ENCODE data around the gene GSTT4. TPM values are rescaled to one million over a fixed set of nuclear protein-coding genes. Genes with fewer than 3 reads are reported as not detected.

The GSTT4 gene
- polyA plus RNA-seq, 1 donor from 2014 or later = not detected

GRCh38 chr22:24030186-24030702 lies 25.0 kb upstream of the GSTT4 start:
- Histone ChIP-seq H3K27me3 (ENCODE audit: insufficient read depth, low read depth, low read length) (no peaks in the 10 kb centered on the region), H3K9me3 (ENCODE audit: low read length) (no peaks in the 10 kb centered on the region), H4K20me1 (ENCODE audit: insufficient read depth) (no peaks in the 10 kb centered on the region), H3K9me2 (ENCODE audit: insufficient read depth, low read length) (no peaks in the 10 kb centered on the region), H3K27ac (ENCODE audit: low read length) (no peak overlapping the region), H3K36me3 (ENCODE audit: insufficient read depth, low read length) (no peaks in the 10 kb centered on the region), H3K9ac (ENCODE audit: low read length) (no peak overlapping the region), H3K4me3 (ENCODE audit: low read length) (no peak overlapping the region), H3K79me2 (replicated peaks; ENCODE audit: insufficient read depth, low read length) (peaks cover 20% of the 10 kb centered on the region), H3K4me2 (ENCODE audit: low read length) (no peak overlapping the region), H3F3A (ENCODE audit: insufficient read depth, low read length, poor library complexity, severe bottlenecking) (no peaks in the 10 kb centered on the region), H2AFZ (ENCODE audit: low read depth, low read length) (no peak overlapping the region)
- TF ChIP-seq, protein P1, sequence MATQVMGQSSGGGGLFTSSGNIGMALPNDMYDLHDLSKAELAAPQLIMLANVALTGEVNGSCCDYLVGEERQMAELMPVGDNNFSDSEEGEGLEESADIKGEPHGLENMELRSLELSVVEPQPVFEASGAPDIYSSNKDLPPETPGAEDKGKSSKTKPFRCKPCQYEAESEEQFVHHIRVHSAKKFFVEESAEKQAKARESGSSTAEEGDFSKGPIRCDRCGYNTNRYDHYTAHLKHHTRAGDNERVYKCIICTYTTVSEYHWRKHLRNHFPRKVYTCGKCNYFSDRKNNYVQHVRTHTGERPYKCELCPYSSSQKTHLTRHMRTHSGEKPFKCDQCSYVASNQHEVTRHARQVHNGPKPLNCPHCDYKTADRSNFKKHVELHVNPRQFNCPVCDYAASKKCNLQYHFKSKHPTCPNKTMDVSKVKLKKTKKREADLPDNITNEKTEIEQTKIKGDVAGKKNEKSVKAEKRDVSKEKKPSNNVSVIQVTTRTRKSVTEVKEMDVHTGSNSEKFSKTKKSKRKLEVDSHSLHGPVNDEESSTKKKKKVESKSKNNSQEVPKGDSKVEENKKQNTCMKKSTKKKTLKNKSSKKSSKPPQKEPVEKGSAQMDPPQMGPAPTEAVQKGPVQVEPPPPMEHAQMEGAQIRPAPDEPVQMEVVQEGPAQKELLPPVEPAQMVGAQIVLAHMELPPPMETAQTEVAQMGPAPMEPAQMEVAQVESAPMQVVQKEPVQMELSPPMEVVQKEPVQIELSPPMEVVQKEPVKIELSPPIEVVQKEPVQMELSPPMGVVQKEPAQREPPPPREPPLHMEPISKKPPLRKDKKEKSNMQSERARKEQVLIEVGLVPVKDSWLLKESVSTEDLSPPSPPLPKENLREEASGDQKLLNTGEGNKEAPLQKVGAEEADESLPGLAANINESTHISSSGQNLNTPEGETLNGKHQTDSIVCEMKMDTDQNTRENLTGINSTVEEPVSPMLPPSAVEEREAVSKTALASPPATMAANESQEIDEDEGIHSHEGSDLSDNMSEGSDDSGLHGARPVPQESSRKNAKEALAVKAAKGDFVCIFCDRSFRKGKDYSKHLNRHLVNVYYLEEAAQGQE (IDR thresholded peaks at IDR 0.05; ENCODE audit: borderline replicate concordance) = no peak
- no peak for TF ChIP-seq CTCF (IDR thresholded peaks at IDR 0.05; ENCODE audit: poor library complexity, severe bottlenecking)
- no peak for TF ChIP-seq EZH2 (IDR thresholded peaks at IDR 0.05; ENCODE audit: borderline replicate concordance, insufficient read depth, low read length, poor library complexity, severe bottlenecking)
- no peak for TF ChIP-seq TAF1 (IDR thresholded peaks at IDR 0.05; ENCODE audit: low read depth)
- no peak for TF ChIP-seq MXI1 (conservative IDR thresholded peaks at IDR 0.05; ENCODE audit: poor library complexity, severe bottlenecking)

DNA sequence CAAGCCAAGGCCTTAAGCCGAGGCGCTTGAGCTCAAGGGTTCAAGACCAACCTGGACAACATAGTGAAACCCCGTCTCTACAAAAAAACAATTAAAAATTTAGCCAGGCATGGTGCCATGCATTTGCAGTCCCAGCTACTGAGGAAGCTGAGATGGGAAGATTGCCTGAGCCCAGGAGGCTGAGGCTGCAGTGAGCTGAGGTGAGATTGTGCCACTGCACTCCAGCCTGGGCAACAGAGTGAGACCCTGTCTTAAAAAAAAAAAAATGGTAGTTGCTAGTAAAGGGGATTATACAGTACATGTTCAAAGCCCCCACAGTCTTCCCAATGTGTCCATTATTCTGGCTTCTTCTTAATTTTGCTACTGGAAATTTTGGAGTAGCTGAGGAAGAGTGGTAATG lies 24.1 kb upstream of the GSTT4 start:
- Histone ChIP-seq H4K20me1 (ENCODE audit: insufficient read depth) (no peaks in the 10 kb centered on the region), H3K9me2 (ENCODE audit: insufficient read depth, low read length) (no peaks in the 10 kb centered on the region), H3K9ac (ENCODE audit: low read length) (no peak overlapping the region), H3K79me2 (replicated peaks; ENCODE audit: insufficient read depth, low read length) (peaks cover 28% of the 10 kb centered on the region), H3K4me3 (ENCODE audit: low read length) (no peak overlapping the region), H3K36me3 (ENCODE audit: insufficient read depth, low read length) (no peaks in the 10 kb centered on the region), H2AFZ (ENCODE audit: low read depth, low read length) (no peak overlapping the region), H3K27ac (ENCODE audit: low read length) (no peak overlapping the region), H3F3A (ENCODE audit: insufficient read depth, low read length, poor library complexity, severe bottlenecking) (no peaks in the 10 kb centered on the region), H3K9me3 (ENCODE audit: low read length) (no peaks in the 10 kb centered on the region), H3K27me3 (ENCODE audit: insufficient read depth, low read depth, low read length) (no peaks in the 10 kb centered on the region), H3K4me2 (ENCODE audit: low read length) (no peak overlapping the region)
- TF ChIP-seq, protein P1 (IDR thresholded peaks at IDR 0.05; ENCODE audit: borderline replicate concordance) = no peak
- no peak for TF ChIP-seq POLR2AphosphoS5 (IDR thresholded peaks at IDR 0.05)
